NCI-H187 treated with DMSO at 0.1 percent for 48 hours (cell line): ENCODE data around the gene LGALS13.

Experiments used
- DNase-seq: peaks from one replicate; lab custom pipeline; 2025; lab: John Stamatoyannopoulos, UW

Gene LGALS13

GRCh38 chr19:39602224-39602623 lies at the start of gene LGALS13:
Gene LGALS13 (plus strand): TSS chr19:39602524. CDS start chr19:39602569, 45 bp downstream.
- no peak for DNase-seq

- no peak for DNase-seq
Measured at GRCh38 chr19:39553082-39553652, 49.2 kb upstream of the LGALS13 start.

GRCh38 chr19:39554701-39555311 lies 47.5 kb upstream of the LGALS13 start:
- no peak for DNase-seq

GRCh38 chr19:39555883-39556282 lies 46.4 kb upstream of the LGALS13 start:
- DNase-seq, result no peak

GRCh38 chr19:39557811-39558623 lies 44.3 kb upstream of the LGALS13 start:
- no peak for DNase-seq

GRCh38 chr19:39558624-39559117 lies 43.7 kb upstream of the LGALS13 start:
- no peak for DNase-seq

GRCh38 chr19:39563408-39563807 lies 38.9 kb upstream of the LGALS13 start:
- DNase-seq, result no peak

GRCh38 chr19:39566064-39566463 lies 36.3 kb upstream of the LGALS13 start:
- no peak for DNase-seq

- no peak for DNase-seq
Measured at GRCh38 chr19:39568604-39569003, 33.7 kb upstream of the LGALS13 start.

- DNase-seq, result no peak
Measured at GRCh38 chr19:39582442-39582841, 19.9 kb upstream of the LGALS13 start.

GRCh38 chr19:39582891-39583625 lies 19.3 kb upstream of the LGALS13 start:
- no peak for DNase-seq

- no peak for DNase-seq
Measured at GRCh38 chr19:39587496-39587895, 14.8 kb upstream of the LGALS13 start.

- DNase-seq, result no peak
Measured at GRCh38 chr19:39588066-39588465, 14.3 kb upstream of the LGALS13 start.

- DNase-seq, result no peak
Measured at GRCh38 chr19:39590265-39590664, 12.1 kb upstream of the LGALS13 start.

- DNase-seq, result no peak
Measured at GRCh38 chr19:39592381-39592780, 9.9 kb upstream of the LGALS13 start.

GRCh38 chr19:39595950-39596349 lies 6.4 kb upstream of the LGALS13 start:
- DNase-seq, result no peak

- no peak for DNase-seq
Measured at GRCh38 chr19:39596911-39597310, 5.4 kb upstream of the LGALS13 start.

- no peak for DNase-seq
Measured at GRCh38 chr19:39599116-39599515, 3.2 kb upstream of the LGALS13 start.

GRCh38 chr19:39603825-39604224 lies 1.5 kb downstream of the LGALS13 start:
- DNase-seq, result no peak

GRCh38 chr19:39607021-39607420 lies 4.7 kb downstream of the LGALS13 start:
- DNase-seq, result no peak

GRCh38 chr19:39607561-39607960 lies 5.2 kb downstream of the LGALS13 start:
- DNase-seq, result no peak

- no peak for DNase-seq
Measured at GRCh38 chr19:39613597-39613996, 11.3 kb downstream of the LGALS13 start.
